H54 (cell line): Measurements from ENCODE around the gene ASB10.

Experiments used
- DNase-seq: peaks from one replicate; pipeline ENCODE4 v3.0.0; 2011; ENCODE audit warnings: low spot score, mixed read lengths; ENCODE audit not compliant: insufficient read length
- FAIRE-seq: peaks from 3 replicates; lab custom pipeline; 2011; peaks lifted over from hg19 to GRCh38; lab: Jason Lieb, UNC
- POLR2A ChIP-seq: IDR thresholded peaks from 2 replicates; pipeline ENCODE4 v1.6.1; 2011; ENCODE audit warnings: low read depth, mild to moderate bottlenecking, low read length

ASB10 gene

DNA sequence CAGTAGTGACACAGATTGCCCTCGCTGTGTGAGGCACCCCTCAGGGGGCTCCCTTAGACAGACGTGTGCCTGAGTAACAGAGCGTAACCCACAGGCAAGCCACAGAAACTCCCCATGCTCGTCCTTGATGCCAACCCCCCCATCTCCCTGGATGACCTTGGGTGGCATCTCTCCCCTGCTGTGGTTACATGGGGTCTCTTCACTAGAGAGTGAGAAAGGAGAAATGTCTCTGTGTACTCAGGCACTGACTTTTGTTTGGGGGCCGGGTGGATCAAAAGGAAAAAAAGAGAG lies 1.1 kb upstream of the ASB10 start:
- FAIRE-seq (no peak), DNase-seq (no peak)
- TF ChIP-seq POLR2A = no peak

DNA sequence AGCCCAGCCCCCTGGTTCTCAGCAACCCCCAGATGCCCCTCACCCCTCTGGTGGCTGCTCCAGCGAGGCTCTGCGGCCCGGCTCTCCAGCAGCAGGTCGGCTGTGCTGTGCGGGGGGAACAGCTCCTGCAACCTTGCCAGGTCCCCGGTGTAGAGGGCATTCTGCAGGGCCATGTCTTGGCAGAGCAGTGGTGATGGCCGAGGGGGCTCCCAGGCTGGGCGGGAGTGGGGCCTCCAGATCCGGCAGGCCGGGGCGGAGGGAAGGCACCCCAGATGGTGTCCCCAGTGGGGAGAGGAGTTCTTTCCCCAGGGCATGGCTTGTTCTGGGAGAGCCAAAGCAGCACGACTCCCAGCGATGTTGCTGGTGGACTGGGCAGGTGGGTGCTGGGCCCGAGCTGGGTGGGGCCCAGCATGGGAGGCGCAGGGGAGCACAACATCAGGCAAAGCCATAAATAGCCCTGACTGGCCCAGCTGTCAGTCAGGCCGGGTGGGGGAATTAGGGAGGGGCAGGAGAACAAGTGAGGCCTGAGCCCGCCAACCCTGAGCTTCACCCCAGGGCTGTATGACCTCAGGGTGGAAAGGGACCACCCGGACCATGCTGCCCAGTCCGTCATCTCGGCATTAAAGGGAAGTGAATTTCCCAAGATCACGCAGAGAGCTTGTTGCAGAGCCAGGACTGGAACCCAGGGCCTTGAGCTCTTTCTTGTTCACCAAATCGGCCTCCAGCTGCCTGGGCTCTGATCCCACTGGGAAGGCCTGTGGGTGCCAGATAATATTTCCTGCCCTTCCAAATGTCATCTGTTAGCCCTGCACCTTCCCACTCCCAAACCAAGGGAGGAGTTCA lies 580 bp upstream of the ASB10 start:
- no peak for DNase-seq
- no peak for FAIRE-seq

DNA sequence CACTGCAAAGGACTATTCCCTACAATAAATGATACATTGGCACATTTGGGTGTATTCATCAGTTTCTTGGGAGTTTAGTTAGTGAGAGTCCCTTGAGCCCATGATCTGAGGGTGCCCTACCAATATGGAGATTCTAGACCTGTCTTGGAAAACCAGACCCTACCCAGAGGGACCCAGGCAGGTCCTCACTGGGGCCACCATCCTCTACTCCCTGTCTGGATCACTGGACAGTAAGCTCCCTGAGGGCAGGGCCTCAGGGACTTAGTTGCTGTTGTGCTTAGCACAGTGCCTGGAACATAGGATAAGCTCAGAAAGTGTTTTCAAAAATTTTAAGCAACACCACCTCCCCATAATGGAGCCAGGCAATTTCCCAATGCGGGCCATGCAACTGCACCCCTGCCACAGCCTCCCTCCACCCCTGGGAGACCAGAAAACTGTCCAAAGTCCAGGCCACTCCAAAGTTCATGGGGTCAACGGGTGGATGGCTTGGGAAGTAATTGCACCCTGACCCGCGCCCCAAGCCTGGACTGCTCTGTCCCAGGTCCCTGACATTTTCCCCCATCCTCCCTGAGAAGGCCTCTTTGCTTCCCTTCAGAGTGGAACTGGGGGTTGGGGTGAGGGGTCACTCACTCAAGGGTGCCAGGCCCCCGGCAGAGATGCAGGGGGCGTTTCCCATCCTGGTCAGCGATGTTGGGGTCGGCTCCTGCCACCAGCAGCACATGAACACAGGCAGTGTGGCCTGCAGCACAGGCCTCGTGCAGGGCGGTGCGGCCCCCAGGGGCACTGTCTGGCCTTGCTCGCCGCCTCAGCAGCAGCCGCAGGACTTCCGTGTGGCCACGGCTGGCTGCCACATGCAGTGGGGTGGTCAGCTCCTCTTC lies 1.0 kb downstream of the ASB10 start:
- FAIRE-seq = no peak
- TF ChIP-seq POLR2A = no peak
- DNase-seq = no peak

More for the DNA sequence above, 580 bp upstream of the ASB10 start:
- TF ChIP-seq POLR2A = no peak

DNA sequence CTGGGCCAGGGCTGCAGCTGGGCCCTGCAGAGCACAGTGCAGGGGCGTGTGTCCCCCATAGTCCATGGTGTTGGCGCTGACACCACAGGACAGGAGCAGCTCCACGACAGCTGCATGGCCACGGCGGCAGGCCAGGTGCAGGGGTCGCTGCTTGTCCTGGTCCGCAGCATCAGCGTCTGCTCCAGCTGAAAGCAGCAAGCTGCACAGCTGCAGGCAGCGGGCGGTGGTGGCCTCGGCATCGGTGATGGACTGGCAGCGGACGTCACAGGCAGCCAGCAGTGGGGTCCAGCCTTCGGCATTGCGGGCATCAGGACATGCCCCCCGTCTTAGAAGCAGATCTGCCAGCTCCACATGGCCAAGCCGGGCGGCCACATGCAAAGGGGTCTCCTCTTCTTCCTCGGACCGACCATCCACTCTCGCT lies 6.0 kb downstream of the ASB10 start:
- DNase-seq (no peak), FAIRE-seq (no peak)
- TF ChIP-seq POLR2A = no peak

DNA sequence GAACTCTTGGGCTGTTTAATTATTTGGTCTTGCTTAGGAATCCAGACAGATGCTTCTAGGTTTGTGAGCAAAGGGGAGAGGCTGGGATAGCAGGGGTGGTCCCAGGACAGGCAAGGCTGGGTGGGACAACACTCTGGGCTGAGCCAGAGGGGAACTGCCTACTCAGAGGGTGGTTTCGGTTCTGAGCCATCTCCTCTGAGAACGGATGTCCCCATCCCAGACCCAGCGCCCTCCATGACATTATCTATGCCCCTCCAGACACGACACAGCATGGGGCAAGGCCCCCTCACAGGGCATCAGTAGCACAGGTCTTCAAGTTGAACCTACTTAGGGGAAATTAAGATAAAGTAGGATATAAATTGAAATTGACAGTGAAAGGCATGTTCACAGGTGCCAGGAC lies 7.1 kb downstream of the ASB10 start:
- TF ChIP-seq POLR2A = no peak
- FAIRE-seq = no peak
- no peak for DNase-seq

DNA sequence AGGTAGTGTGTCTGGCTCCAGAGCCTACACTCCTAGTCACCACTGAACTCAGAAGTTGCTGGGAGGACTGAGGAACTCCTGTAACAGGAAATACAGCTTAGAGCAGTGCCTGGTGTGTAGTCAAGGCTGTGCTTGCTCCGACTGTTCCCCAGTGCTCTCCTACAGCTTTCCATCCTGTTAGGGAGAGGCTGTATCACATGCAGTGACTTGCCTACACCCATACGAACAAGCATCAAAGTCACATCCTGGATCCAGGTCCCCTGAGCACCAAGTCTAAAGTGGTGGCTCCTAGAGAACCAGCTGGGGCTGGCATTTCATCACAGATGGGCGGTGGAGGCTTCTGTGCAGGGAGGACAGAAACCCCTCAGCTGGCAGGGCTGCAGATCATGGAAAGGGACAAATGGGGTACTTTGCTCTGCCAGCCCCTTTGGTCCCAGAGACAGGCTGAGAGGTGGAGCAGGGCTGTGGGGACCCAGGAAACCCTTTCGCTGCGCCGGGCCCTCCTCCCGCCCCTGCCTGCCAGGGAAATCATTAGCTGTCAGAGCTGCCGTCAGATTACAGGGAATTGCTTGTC lies 7.7 kb downstream of the ASB10 start:
- no peak for TF ChIP-seq POLR2A
- DNase-seq = no peak
- FAIRE-seq = no peak

DNA sequence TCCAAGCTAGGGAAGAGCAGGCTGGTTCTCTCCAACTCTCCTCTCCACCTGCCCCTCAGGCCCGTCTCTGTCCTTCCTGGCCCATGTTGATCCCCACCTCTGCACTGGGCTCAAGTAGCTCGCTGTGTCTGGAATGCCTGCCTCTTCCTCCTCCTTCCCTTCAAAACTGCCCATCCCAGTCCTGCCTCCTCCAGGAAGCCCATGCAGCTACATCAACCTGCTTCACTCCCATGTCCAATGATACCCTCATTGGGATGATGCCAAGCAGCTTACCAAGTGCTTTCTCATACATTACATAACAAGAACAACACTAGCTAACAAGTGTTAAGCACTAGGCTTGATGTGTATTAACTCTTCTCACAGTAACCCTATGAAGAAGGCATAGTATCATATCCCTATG lies 8.2 kb downstream of the ASB10 start:
- FAIRE-seq = no peak
- no peak for DNase-seq

DNA sequence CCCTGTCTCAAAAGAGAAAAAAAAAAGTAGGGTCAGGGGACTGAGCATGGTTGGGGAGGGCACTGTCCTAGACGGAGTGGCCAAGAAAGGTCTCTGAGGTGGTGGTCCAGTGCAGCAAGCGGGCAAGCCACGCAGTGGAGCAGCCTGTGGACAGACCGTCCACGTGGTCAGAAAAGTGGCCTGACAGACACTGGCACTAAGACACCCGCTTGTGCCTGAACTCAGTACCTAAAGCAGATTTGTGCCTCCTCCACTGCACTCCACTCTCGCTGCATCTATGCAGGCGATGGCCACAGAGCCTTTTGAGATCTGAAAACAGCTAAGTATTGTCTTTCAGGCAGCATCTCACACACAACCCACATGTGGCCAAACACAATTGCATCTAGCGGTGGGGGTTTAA lies 8.8 kb downstream of the ASB10 start:
- DNase-seq = no peak
- TF ChIP-seq POLR2A = no peak
- FAIRE-seq = no peak

More for the DNA sequence above, 8.2 kb downstream of the ASB10 start:
- TF ChIP-seq POLR2A = no peak

DNA sequence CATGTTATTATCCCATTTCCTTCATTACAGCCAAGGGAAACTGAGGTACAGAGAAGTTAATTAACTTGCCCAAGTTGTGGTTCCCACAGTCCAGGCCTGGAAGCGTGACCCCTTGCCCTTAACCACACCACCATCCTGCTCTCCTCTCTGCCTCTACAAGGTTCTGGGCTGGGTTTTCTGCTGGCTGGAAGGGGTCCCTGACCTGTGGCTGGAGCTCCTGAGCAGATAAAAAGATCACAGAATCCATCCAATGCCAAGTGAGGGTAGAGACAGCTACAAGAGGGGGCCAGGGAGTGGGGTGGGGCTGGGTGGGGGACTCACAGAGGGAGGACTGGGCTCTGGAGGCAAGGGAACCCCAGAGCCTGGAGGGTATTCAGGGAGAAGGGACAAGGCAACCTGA lies 9.7 kb downstream of the ASB10 start:
- no peak for TF ChIP-seq POLR2A
- DNase-seq (no peak), FAIRE-seq (no peak)

DNA sequence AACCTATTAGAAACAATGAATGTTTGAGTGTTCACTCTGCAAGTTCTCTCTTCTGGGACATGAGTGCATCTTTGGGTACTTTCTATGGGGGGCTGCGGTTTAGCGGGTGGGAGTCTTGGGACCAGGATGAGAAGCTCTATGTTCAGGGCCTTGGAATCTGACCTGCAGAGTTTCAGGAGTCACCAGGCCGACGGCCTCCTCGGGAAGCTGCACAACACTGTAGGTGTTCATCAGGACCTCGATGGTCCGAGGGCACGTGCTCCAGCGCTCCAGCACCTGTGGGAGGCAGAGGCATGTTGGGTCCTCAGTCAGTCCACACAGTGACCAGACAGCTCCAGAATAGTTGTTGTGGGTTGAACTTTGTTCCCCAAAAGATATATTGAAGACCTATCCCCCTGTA lies 10.6 kb downstream of the ASB10 start:
- no peak for FAIRE-seq
- DNase-seq = no peak
- no peak for TF ChIP-seq POLR2A

DNA sequence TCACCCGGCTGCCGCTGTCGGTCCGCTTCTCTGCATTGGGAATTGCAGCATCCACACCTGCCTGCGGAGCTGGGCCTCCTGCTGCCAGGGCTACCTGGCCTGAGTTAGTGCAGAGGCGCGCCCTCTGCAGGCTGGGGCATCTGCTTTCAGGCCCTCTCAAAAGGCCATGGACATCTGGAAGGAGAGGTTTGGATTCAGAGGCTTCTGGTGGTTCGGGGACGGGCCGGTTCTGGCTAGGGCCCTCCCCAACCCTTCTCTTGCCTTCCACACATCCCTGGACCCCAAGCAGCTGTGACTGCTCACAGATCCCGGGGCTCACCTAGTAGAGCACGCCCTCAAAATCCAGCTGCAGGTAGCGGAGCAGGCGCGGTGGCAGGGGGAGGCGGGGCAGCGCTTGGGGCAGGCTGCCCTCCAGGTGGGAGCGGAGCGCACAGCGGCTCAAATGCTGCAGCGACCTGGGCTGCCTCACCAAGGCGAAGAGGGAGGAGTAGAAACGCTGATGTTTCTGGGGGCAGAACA lies 11.2 kb downstream of the ASB10 start:
- DNase-seq (no peak), FAIRE-seq (no peak)
- no peak for TF ChIP-seq POLR2A

DNA sequence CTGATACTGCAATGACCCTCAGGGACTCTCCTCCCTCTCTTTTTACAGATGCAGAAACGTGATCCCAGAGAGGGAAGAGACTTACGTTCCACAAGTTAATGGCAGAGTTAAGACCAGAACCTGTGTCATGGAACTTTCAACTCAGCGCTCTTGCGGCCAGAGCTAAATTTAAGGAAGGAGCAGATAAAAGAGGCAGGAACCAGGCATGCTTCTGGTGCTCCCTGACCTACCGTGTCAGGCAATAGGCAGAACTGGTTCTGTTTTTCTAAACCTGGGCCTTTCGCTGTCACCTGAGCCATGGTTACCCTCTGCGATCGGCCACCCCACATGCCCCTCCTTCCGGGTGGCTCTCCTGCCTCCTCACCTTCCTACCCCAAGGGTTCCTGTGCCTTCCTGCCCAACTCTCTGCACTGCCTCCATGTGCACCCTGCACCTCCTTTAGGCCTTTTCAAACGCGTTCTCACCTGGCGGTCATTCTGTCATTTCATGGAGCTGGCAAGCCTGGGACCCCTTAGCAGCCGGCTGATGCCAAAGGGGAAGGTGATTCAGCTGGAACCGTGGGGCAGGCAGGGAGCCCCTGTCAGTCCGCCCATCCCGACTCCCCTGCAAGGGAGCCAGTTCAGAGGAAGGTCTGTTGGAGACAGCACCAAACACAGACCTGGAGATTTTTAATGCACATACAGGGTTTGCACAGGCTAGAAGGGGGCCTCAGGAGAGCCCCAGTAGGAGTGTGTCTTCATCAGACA lies 11.8 kb downstream of the ASB10 start:
- DNase-seq (no peak), FAIRE-seq (no peak)

More for the DNA sequence above, 11.8 kb downstream of the ASB10 start:
- no peak for TF ChIP-seq POLR2A
